T1000 (cell line): Measurements from ENCODE around the gene ARL6IP1.

Experiments used
- DNase-seq: peaks from one replicate; lab custom pipeline; 2025; ENCODE audit warnings: mixed read lengths; lab: John Stamatoyannopoulos, UW

Gene ARL6IP1

DNA sequence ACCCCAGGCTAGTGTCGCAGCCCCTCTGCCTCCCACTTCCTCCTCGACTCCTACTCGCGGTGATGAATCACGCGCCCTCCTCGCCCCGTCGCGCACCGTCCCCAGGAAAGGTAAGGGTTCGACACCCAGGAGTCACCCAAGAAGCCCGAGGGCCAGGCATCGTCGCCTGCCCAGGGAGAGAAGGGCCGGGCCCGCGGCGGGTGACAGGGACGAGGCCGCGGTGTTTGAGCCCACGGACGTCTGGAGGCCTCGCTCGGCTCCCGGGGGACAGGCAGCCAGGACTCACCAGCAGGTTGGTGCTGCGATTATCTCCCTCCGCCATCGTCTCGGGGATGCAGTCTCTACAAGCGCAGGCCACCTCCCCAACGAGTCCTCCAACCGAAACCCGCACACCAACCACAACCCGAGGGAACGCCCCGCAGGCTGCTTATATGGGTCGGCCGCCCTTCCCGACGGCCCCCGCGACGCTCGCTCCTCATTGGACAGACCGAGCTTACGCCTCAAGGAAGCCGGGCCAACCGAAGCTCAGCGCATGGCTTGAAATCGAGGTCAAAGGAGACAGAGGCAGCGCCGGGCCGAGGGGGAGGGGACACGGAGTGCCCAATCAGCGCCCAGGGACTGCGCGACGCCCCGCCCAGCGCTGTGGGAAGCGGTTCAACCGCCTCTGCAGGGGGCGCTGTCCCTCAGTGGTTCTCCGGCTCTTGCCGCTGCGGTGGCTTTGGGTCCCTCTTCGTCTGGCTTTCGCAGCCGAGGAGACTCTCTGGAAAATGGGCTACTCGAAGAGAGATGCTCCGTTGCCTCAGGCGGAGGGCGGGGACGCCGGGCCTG is at the start of gene ARL6IP1:
ARL6IP1 (minus strand) TSS at position 405 of the 828 bp plus-strand sequence; CDS start at position 322, 83 bp downstream.
- peak; percentile 99 for DNase-seq

GRCh38 chr16:18846416-18846815 is 45.1 kb upstream of the ARL6IP1 start:
- DNase-seq, result no peak

- no peak for DNase-seq
Observed at GRCh38 chr16:18842565-18842964, 41.2 kb upstream of the ARL6IP1 start.

- DNase-seq, result no peak
Observed at GRCh38 chr16:18841833-18842525, 40.6 kb upstream of the ARL6IP1 start.

GRCh38 chr16:18839555-18839954 is 38.2 kb upstream of the ARL6IP1 start:
- no peak for DNase-seq

- no peak for DNase-seq
Observed at GRCh38 chr16:18836702-18837101, 35.4 kb upstream of the ARL6IP1 start.

GRCh38 chr16:18834864-18835263 is 33.5 kb upstream of the ARL6IP1 start:
- no peak for DNase-seq

DNA sequence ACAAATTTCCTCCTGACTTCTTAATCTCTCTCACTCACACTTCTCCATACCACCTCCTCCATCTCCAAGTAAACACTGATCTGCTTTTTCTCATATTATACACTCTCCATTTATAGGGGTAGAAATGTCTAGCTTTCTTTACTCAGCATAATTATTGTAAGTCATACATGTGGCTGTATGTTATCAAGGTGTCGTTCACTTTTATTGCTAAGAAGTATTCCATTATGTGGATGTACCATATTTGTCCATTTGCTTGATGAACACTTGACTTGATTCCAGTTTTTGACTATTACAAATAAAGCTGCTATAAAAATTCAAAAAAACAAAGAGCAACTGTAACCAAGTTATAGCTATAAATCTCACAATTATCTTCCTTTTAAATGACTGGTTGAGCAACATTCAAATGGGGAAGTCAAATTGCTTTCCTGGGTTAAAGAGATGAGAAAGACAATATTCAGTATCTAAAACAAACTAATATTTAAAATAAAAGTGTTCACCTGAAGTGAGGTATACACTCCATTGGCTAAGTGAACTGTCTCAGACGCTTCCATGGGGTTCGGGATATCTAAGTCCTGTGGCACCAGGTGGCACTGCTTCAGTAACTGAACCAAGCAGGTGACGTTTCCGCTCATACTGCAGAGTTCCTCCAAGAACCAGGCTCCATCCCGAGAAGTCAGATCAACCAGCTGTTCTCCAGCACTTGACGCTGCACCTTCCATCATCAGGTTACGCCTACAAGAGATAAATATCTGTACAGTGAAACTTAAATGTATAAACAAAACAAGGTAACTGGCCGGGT is 32.6 kb upstream of the ARL6IP1 start:
- no peak for DNase-seq

DNA sequence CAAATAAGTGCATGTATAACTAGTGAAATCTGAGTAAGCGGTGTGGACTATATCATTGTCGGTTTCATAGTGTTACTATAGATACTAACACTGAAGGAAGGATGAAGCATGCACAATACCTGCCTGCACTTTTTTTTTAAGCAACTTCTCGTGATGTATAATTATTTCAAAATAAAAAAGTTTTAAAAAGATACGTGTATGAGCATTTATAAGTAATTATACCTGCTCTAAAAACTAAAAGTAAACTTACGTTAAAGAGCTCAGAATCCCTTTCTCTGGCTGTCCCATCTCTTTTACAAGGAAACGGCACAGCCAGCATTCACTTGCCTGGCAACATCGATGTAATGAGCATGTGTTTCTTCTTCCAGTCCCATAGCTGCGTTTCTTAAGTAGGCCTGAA is 31.3 kb upstream of the ARL6IP1 start:
- DNase-seq, result no peak

DNA sequence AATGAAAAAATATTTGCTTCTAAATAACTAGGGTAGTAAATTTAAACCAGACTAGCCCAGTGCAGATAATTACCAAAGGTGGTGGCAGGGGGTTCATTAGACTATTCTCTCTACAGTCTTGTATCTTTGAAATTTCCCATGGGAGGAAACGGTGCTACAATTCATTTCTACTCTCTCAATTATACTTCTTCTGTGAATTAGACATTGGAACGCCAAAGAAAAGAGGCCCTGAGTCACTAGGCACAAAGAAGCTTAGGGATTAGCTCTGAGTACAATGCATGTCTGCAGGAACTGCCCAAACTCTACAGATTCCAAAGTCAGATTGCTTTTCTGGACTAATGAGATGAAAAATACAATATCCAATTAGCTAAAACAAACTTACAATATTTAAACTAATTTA is 30.7 kb upstream of the ARL6IP1 start:
- no peak for DNase-seq

DNA sequence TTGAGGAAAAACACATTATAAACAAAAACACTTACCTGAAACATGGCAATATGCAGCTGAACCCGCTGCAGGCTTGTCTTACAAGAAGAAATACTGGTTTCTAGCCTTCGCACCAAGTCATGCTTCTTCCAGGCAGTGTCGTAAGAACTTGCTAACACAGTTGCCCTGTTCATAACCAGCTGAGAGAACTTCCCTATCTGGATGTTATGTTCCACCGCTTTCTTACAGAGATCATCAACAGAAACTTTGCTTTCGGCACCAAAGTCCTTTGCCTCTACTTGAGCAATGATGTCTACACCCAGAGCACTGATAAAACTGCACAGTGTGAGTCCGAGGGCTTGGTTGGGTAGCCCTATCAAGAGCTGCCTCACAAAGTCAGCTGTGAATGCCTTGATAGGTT is 27.9 kb upstream of the ARL6IP1 start:
- DNase-seq, result no peak

GRCh38 chr16:18827890-18828289 is 26.5 kb upstream of the ARL6IP1 start:
- DNase-seq, result no peak

- no peak for DNase-seq
Observed at GRCh38 chr16:18816286-18816685, 14.9 kb upstream of the ARL6IP1 start.

GRCh38 chr16:18811925-18812324 is 10.6 kb upstream of the ARL6IP1 start:
- DNase-seq, result no peak

DNA sequence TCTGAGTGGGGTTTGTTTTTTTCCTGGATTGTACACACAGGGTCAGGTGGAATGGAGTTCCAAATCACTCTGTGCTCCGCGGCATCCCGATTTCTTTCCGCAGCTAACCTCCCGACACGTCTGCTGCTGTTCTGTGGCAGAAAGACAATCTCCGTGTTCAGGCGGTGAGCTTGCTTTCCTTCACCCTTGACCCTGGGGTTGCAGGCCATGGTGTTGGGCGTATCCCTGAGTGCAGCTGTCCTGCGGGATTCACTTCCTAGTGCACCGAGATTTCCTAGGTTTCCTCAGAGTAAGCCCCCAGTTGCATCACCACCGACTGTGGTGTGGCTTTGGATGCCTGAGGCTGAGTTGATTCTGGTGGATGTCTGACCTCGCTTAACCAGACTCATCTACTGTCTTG is 7.8 kb upstream of the ARL6IP1 start:
- DNase-seq, result no peak

- no peak for DNase-seq
Observed at GRCh38 chr16:18805257-18805773, 4.0 kb upstream of the ARL6IP1 start.

DNA sequence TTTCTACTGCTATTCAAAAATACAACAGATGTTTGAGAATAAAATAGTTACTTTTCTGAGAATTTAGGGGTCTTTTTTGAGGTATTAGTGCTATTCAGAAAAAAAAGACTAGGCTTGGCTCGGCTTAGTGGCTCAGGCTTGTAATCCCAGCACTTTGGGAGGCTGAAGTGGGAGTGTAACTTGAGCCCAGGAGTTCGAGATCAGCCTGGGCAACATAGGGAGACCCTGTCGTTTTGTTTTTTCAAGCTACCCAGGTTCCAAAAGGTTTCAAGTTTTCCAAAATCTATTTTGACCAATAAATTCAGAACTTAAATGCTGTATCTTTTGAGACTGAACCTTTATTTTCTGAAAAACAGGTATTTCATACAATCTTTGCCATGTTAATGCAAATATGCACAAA is 3.2 kb upstream of the ARL6IP1 start:
- no peak for DNase-seq

DNA sequence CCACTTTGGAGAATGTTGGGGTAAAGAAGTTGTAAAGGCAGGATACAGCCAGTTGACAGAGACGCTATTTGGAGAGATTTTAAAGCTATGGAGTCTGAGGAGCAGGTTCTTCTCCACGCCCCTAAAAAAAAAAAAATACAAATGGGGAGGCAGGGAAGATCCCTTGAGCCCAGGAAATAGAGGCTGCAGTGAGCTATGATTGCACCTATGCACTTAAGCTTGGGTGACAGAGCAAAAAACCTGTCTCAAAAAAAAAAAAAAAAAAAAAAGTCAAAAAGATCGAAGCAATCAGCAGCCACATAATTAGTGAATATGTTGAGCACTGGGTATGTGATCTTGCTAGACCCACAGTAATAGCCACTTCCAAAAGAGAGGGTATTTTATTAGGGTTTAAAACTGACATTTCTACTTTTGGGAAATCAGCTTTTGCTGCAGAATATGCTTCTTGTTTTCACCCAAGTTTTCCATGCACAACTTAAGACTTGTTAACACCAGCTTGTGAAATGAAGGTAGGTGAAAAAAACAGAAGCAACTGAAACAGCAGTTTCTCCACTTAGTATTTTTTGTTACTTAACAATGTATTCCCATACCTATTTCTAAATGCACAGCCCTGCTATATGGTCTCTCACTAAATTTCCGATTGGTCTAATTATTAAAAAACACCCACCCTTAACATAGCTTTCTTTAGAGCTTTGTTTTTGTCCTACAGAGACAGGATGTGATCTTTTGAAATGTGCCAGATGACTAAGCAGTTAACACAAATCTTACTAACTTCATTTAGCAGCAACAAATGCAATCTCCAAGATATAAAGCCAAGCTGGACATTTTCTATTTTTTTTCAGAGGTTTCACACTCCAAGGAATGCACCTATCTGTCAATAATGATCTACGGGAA is 2.5 kb upstream of the ARL6IP1 start:
- DNase-seq, result no peak

DNA sequence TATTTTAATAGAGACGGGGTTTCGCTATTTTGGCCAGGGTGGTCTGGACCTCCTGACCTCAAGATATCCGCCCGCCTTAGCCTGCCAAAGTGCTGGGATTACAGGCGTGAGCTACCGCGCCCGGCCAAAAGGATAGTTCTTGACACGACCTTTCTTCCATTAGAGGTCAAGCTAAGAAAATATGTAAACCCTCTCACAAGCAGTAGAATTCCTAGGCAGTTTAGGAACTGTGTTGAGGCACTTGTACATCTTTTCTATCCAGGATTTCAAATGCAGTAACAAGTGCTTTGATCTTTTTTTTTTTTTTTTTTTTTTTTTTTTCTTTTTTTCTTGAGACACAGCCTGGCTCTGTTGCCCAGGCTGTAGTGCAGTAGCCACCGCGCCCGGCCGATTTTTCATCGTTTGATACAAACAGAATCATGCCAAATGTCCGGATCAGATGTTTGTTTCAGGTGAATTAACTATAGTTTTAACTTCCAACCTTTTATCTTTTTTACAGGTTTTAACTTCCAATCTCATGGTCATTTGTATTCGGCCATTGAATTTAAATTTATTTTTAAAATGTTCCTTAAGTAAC is 1.5 kb upstream of the ARL6IP1 start:
- DNase-seq, result no peak

GRCh38 chr16:18800775-18801144 is 589 bp downstream of the ARL6IP1 start:
- DNase-seq, result no peak

GRCh38 chr16:18800293-18800692 is 1.1 kb downstream of the ARL6IP1 start:
- no peak for DNase-seq
